GM12891 (cell line): ENCODE results near the gene GPR171.

Experiments
- POLR2A ChIP-seq: IDR thresholded peaks from 2 replicates; pipeline ENCODE4 v1.6.1; 2011; ENCODE audit warnings: low read depth, low read length, control low read depth
- POLR2AphosphoS5 ChIP-seq: IDR thresholded peaks from 2 replicates; pipeline ENCODE4 v1.6.1; 2011; ENCODE audit warnings: low read depth, low read length, control low read depth

DNA sequence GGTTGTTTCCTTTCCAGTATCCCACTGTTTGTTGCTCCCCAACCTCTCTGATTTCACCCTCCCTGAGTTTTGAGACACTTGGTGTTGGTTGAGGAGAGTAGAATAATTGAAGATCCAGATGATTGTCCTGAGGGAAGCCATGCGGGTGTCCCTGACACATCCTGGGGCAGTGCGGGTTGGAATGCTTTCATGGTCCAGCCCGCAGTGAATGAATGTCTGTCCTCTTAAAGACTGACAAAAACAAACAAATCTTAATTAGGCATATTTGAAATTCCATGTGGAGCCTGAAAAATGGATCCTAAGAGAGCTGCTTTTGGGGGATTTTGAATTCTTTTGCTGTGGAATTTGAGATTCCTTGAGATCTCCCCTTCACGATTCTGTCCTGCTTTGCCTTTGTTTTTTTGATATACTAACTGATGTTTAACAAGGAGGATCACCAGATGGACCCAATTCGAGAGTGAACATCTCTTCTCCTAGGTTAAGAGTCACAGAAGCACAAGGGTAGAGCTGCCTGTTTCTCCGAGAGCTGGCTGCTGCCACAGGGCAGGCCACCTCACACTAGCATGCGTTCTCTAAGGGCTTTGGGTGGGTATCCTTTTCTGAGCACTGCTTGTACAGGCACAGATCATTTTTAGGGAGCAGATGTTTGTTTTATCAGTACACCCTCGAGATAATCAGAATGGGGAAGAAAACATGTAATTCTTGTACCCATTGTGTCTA lies 47.4 kb downstream of the GPR171 start:
- no peak for TF ChIP-seq POLR2A
- no peak for TF ChIP-seq POLR2AphosphoS5
